Liver (tissue), 9 donors: Measurements from ENCODE around the gene FALEC. TPM values are rescaled to one million over a fixed set of nuclear protein-coding genes. Genes with fewer than 3 reads are reported as not detected.

Experiments
- DNase-seq: peaks from one replicate; pipeline ENCODE4 v3.0.0-alpha.2; 2017; ENCODE audit warnings: low spot score
- H3K27ac ChIP-seq, 2 donors: one replicate each; pipeline ENCODE4 v1.7.0; 2013; ENCODE audit warnings: inconsistent platforms in 2 of 2, low read length in 2 of 2, control low read depth in 1 of 2, low read depth in 1 of 2, mild to moderate bottlenecking in 1 of 2
- H3K27me3 ChIP-seq, 4 donors: one replicate each; pipeline versions ENCODE4 v1.6.1 to v1.7.0; 2013; ENCODE audit warnings: low read length in 3 of 4, inconsistent platforms in 1 of 4, mild to moderate bottlenecking in 1 of 4, moderate library complexity in 1 of 4; ENCODE audit not compliant: control insufficient read depth in 4 of 4, insufficient read depth in 4 of 4
- H3K36me3 ChIP-seq, 4 donors: one replicate each; pipeline versions ENCODE4 v1.6.1 to v1.7.0; 2013; ENCODE audit warnings: low read length in 3 of 4, mild to moderate bottlenecking in 3 of 4, low read depth in 1 of 4, moderate library complexity in 1 of 4; ENCODE audit not compliant: control insufficient read depth in 4 of 4, insufficient read depth in 3 of 4
- H3K4me1 ChIP-seq, 4 donors: one replicate each; pipeline versions ENCODE4 v1.6.1 to v1.7.0; 2013; ENCODE audit warnings: low read length in 3 of 4, mild to moderate bottlenecking in 3 of 4, moderate library complexity in 1 of 4; ENCODE audit not compliant: control insufficient read depth in 4 of 4, insufficient read depth in 4 of 4
- H3K4me3 ChIP-seq, 3 donors: one replicate each; pipeline versions ENCODE4 v1.6.1 to v1.7.0; 2013; ENCODE audit warnings: low read length in 3 of 3, control low read depth in 1 of 3, low read depth in 1 of 3, mild to moderate bottlenecking in 1 of 3
- H3K9ac ChIP-seq, 2 donors: one replicate each; pipeline ENCODE4 v1.7.0; 2013; ENCODE audit warnings: low read length in 2 of 2, mild to moderate bottlenecking in 2 of 2, moderate library complexity in 2 of 2, control low read depth in 1 of 2, low read depth in 1 of 2
- H3K9me3 ChIP-seq, 4 donors: one replicate each; pipeline versions ENCODE4 v1.6.1 to v1.7.0; 2013; ENCODE audit warnings: low read length in 3 of 4; ENCODE audit not compliant: control insufficient read depth in 4 of 4
- ATF3 ChIP-seq: IDR thresholded peaks from 2 replicates; pipeline ENCODE4 v1.6.1; 2016; ENCODE audit warnings: antibody characterized with exemption
- CTCF ChIP-seq: fragments of 150-350 bp; IDR thresholded peaks from 2 replicates; pipeline ENCODE4 v1.5.1; 2017; ENCODE audit warnings: improper control_type of control experiment, low read depth, low read length; ENCODE audit not compliant: missing input control
- EGR1 ChIP-seq, 2 donors: IDR thresholded peaks; 2 replicates each; pipeline ENCODE4 v1.6.1; 2016 to 2018; ENCODE audit warnings: antibody characterized with exemption in 2 of 2, low read depth in 2 of 2
- FOXA2 ChIP-seq: IDR thresholded peaks from 2 replicates; pipeline ENCODE4 v1.6.1; 2016; ENCODE audit warnings: antibody characterized with exemption
- GABPA ChIP-seq, 2 donors: IDR thresholded peaks in 1 of 2; conservative IDR thresholded peaks in 1 of 2; 2 replicates each; pipeline ENCODE4 v1.6.1; 2016; ENCODE audit warnings: antibody characterized with exemption in 2 of 2, mild to moderate bottlenecking in 1 of 2, moderate library complexity in 1 of 2
- HNF4G ChIP-seq: IDR thresholded peaks from 2 replicates; pipeline ENCODE4 v1.6.1; 2016; ENCODE audit warnings: antibody characterized with exemption
- JUND ChIP-seq, 2 donors: IDR thresholded peaks; 2 replicates each; pipeline ENCODE4 v1.6.1; 2016; ENCODE audit warnings: antibody characterized with exemption in 2 of 2
- MAX ChIP-seq: IDR thresholded peaks from 2 replicates; pipeline ENCODE4 v1.6.1; 2016; ENCODE audit warnings: antibody characterized with exemption
- NR2F2 ChIP-seq: IDR thresholded peaks from 2 replicates; pipeline ENCODE4 v1.6.1; 2016; ENCODE audit warnings: antibody characterized with exemption
- RAD21 ChIP-seq, 2 donors: IDR thresholded peaks; 2 replicates each; pipeline ENCODE4 v1.6.1; 2016; ENCODE audit warnings: antibody characterized with exemption in 2 of 2, mild to moderate bottlenecking in 2 of 2
- REST ChIP-seq: IDR thresholded peaks from 2 replicates; pipeline ENCODE4 v1.6.1; 2016; ENCODE audit warnings: antibody characterized with exemption, mild to moderate bottlenecking
- RXRA ChIP-seq, 2 donors: IDR thresholded peaks; 2 replicates each; pipeline ENCODE4 v1.6.1; 2017 to 2018; ENCODE audit warnings: antibody characterized with exemption in 2 of 2, mild to moderate bottlenecking in 1 of 2
- SP1 ChIP-seq: IDR thresholded peaks from 2 replicates; pipeline ENCODE4 v1.6.1; 2018; ENCODE audit warnings: antibody characterized with exemption, mild to moderate bottlenecking
- TAF1 ChIP-seq: conservative IDR thresholded peaks from 2 replicates; pipeline ENCODE4 v1.6.1; 2016; ENCODE audit warnings: antibody characterized with exemption, mild to moderate bottlenecking
- YY1 ChIP-seq: IDR thresholded peaks from 2 replicates; pipeline ENCODE4 v1.6.1; 2016; ENCODE audit warnings: antibody characterized with exemption, mild to moderate bottlenecking
- ZBTB33 ChIP-seq: IDR thresholded peaks from 2 replicates; pipeline ENCODE4 v1.6.1; 2016; ENCODE audit warnings: antibody characterized with exemption
- WGBS: extraction: QIAGEN DNeasy Blood & Tissue Kit; methylation state at CpG from one replicate; pipeline ENCODE4 v1.1.7; 2013; 5-methylcytosine and 5-hydroxymethylcytosine counted together
- polyA plus RNA-seq, 2 donors: library from polyadenylated mRNA; stranded (reverse) in 1 of 2; unstranded in 1 of 2; fragments of 200-250 nt in 1 of 2; fragments of >200 nt in 1 of 2; fragmentation: Nextera tagmentation in 1 of 2; extraction: Ambion mirVana in 1 of 2; gene quantifications; one replicate each; pipeline versions ENCODE4 v1.2.1 to v1.2.3, GENCODE V29; 2013 to 2015
- total RNA-seq, 2 donors: library from RNA; depleted of rRNA; stranded (reverse); fragments of >200 nt; gene quantifications; one replicate each; pipeline ENCODE4 v1.2.3, GENCODE V29; 2014
- donor health status: healthy.
- donor health status: healthy.
- donor health status: healthy.
- donor health status: healthy.
- donor health status: healthy.

The FALEC gene
- total and polyA plus RNA-seq, 4 donors, result not detected

GRCh38 chr1:150511551-150511950 is 4.0 kb upstream of the FALEC start:
- Histone ChIP-seq H3K4me3 (no peak overlapping the region), H3K4me1 (peaks cover 2 to 16% (median 8%) of the 10 kb centered on the region in 4 donors), H3K9me3 (no peaks in the 10 kb centered on the region), H3K27ac (no peak overlapping the region), H3K36me3 (peaks cover 0 to 9% (median 6%) of the 10 kb centered on the region in 4 donors), H3K9ac (no peak overlapping the region), H3K27me3 (no peaks in the 10 kb centered on the region)
- no peak for TF ChIP-seq JUND (IDR thresholded peaks at IDR 0.05)
- TF ChIP-seq RAD21 (IDR thresholded peaks at IDR 0.05), result no peak
- TF ChIP-seq REST, result no peak
- TF ChIP-seq EGR1 (IDR thresholded peaks at IDR 0.05; ENCODE audit: low read depth in 2 of 2), result no peak
- TF ChIP-seq TAF1, result no peak
- no peak for TF ChIP-seq RXRA (IDR thresholded peaks at IDR 0.05)
- TF ChIP-seq FOXA2, result no peak
- TF ChIP-seq GABPA (IDR thresholded peaks at IDR 0.05 in 1 of 2, conservative IDR thresholded peaks at IDR 0.05 in 1 of 2), result no peak
- TF ChIP-seq HNF4G, result no peak
- no peak for TF ChIP-seq YY1
- TF ChIP-seq MAX, result no peak
- WGBS, result 90% methylated on average over 12 of the region's 12 CpGs
- no peak for DNase-seq

GRCh38 chr1:150511985-150512660 is 3.4 kb upstream of the FALEC start:
- no peak overlapping the region for H3K9ac ChIP-seq
- WGBS, result 86% methylated on average over 17 of the region's 17 CpGs

More at GRCh38 chr1:150511985-150512660, 3.4 kb upstream of the FALEC start:
- H3K27me3 ChIP-seq, result no peaks in the 10 kb centered on the region
- DNase-seq, result no peak
- peaks cover 0 to 4% (median 3%) of the 10 kb centered on the region in 4 donors for H3K36me3 ChIP-seq
- no peaks in the 10 kb centered on the region for H3K9me3 ChIP-seq
- H3K4me1 ChIP-seq, result peaks cover 2 to 17% (median 8%) of the 10 kb centered on the region in 4 donors
- no peak overlapping the region for H3K27ac ChIP-seq
- no peak overlapping the region for H3K4me3 ChIP-seq
- TF ChIP-seq REST (no peak), CTCF (no peak), FOXA2 (no peak), SP1 (no peak), GABPA (IDR thresholded peaks at IDR 0.05 in 1 of 2, conservative IDR thresholded peaks at IDR 0.05 in 1 of 2) (no peak), MAX (no peak), EGR1 (IDR thresholded peaks at IDR 0.05; ENCODE audit: low read depth in 2 of 2) (no peak), HNF4G (no peak), YY1 (no peak), ATF3 (no peak), RXRA (IDR thresholded peaks at IDR 0.05) (no peak), ZBTB33 (no peak), NR2F2 (no peak), JUND (IDR thresholded peaks at IDR 0.05) (no peak)
